K562 (cell line): Measurements from ENCODE around the gene XPA. TPM values are rescaled to one million over a fixed set of nuclear protein-coding genes. Genes with fewer than 3 reads are reported as not detected.

Source experiments
- ATAC-seq: fragments of 200-7000 bp; cut with Tn5 transposase; 3 replicates; pipeline ENCODE4 v1.9.1; 2020; ENCODE audit warnings: moderate library complexity
- BruUV-seq: library from RNA; stranded (reverse); fragments of 400-500 nt; replicated peaks from 2 replicates; lab custom pipeline; 2021; lab: Mats Ljungman, UMichigan
- CTCF ChIA-PET: fragments of 300-600 bp; formaldehyde crosslinking; extraction: SDS; loops from one replicate; lab custom pipeline; 2021; ENCODE audit warnings: low intra/inter-chr PET ratio; lab: Yijun Ruan, JAX
- POLR2A ChIA-PET: fragments of 300-600, 350-650 bp; sonication (Branson Sonifier 250); formaldehyde crosslinking; extraction: SDS; loops from one replicate; lab custom pipeline; 2021; ENCODE audit warnings: antibody characterized with exemption, inconsistent platforms; lab: Yijun Ruan, JAX
- DNase-seq, 4 experiments: peaks; one replicate each; pipeline versions ENCODE4 v3.0.0 to v3.0.0-alpha.2; 2011 to 2018; ENCODE audit warnings: low spot score in 3 of 4, mixed read lengths in 3 of 4; ENCODE audit errors: extremely low read depth in 1 of 4
- FAIRE-seq: peaks from 2 replicates; lab custom pipeline; 2011; peaks lifted over from hg19 to GRCh38; lab: Jason Lieb, UNC
- H2AFZ ChIP-seq: 2 replicates; pipeline ENCODE4 v1.6.0; 2011; ENCODE audit warnings: low read depth, low read length, control low read depth, inconsistent platforms
- H3K27ac ChIP-seq: fragments of 200-600 bp; 3 replicates; pipeline ENCODE4 v1.8.0; 2011; ENCODE audit warnings: low read depth, mild to moderate bottlenecking, control low read depth, inconsistent platforms, low read length, moderate library complexity, mixed read lengths; ENCODE audit errors: extremely low read depth
- H3K27me3 ChIP-seq, 2 experiments: fragments of 300-600 bp in 1 of 2; 2 replicates in 1 of 2; 3 replicates in 1 of 2; pipeline versions ENCODE4 v1.6.0 to v1.8.0; 2011; ENCODE audit warnings: inconsistent platforms in 2 of 2, low read length in 2 of 2, mild to moderate bottlenecking in 1 of 2, mixed read lengths in 1 of 2, moderate library complexity in 1 of 2; ENCODE audit not compliant: control insufficient read depth in 2 of 2, insufficient read depth in 2 of 2
- H3K36me3 ChIP-seq: fragments of 300-600 bp; 3 replicates; pipeline ENCODE4 v1.8.0; 2011; ENCODE audit warnings: mild to moderate bottlenecking, low read length, inconsistent platforms; ENCODE audit not compliant: control insufficient read depth, insufficient read depth
- H3K4me1 ChIP-seq, 2 experiments: fragments of 200-600 bp in 1 of 2; replicated peaks in 1 of 2; 2 replicates in 1 of 2; 3 replicates in 1 of 2; pipeline versions ENCODE4 v1.5.1 to v1.8.0; 2011; ENCODE audit warnings: inconsistent platforms in 2 of 2, low read length in 2 of 2, mild to moderate bottlenecking in 1 of 2, mixed read lengths in 1 of 2, moderate library complexity in 1 of 2; ENCODE audit not compliant: control insufficient read depth in 2 of 2, insufficient read depth in 2 of 2
- H3K4me2 ChIP-seq: 2 replicates; pipeline ENCODE4 v1.6.1; 2011; ENCODE audit warnings: low read length, control low read depth, inconsistent platforms, mixed read lengths; ENCODE audit not compliant: insufficient read depth
- H3K4me3 ChIP-seq: fragments of 200-600 bp; sonication (generic), shearing (Covaris generic); 2 replicates; pipeline ENCODE4 v1.5.1; 2016; ENCODE audit warnings: control low read depth, inconsistent platforms
- H3K79me2 ChIP-seq: fragments of 200-600 bp; 3 replicates; pipeline ENCODE4 v1.8.0; 2011; ENCODE audit warnings: low read length, inconsistent platforms; ENCODE audit not compliant: control insufficient read depth, insufficient read depth
- H3K9ac ChIP-seq, 2 experiments: 2 replicates each; pipeline versions ENCODE4 v1.6.0 to v1.6.1; 2011; ENCODE audit warnings: low read depth in 2 of 2, low read length in 2 of 2, control low read depth in 1 of 2, inconsistent platforms in 1 of 2, mild to moderate bottlenecking in 1 of 2, mixed read lengths in 1 of 2; ENCODE audit not compliant: insufficient read depth in 1 of 2
- H3K9me1 ChIP-seq: one replicate; pipeline ENCODE4 v1.6.0; 2011; ENCODE audit warnings: inconsistent platforms, mild to moderate bottlenecking, low read length, moderate library complexity; ENCODE audit not compliant: control insufficient read depth, insufficient read depth
- H3K9me3 ChIP-seq: replicated peaks from 2 replicates; pipeline ENCODE4 v1.5.1; 2011; ENCODE audit warnings: low read depth, low read length, inconsistent platforms; ENCODE audit not compliant: control insufficient read depth, insufficient read depth
- H4K20me1 ChIP-seq: replicated peaks from 2 replicates; pipeline ENCODE4 v1.6.1; 2011; ENCODE audit warnings: low read length, inconsistent platforms, mixed read lengths; ENCODE audit not compliant: control insufficient read depth, insufficient read depth
- LCOR ChIP-seq: sonication (generic); formaldehyde crosslinking; IDR thresholded peaks from 2 replicates; pipeline ENCODE4 v1.8.0; 2022; ENCODE audit warnings: mild to moderate bottlenecking, missing genetic modification reagents
- MBD2 ChIP-seq: sonication (generic); IDR thresholded peaks from 2 replicates; pipeline ENCODE4 v1.6.1; 2016; ENCODE audit warnings: low read depth, borderline replicate concordance
- POLR2G ChIP-seq: fragments of 200-400 bp; formaldehyde crosslinking; IDR thresholded peaks from 2 replicates; pipeline ENCODE4 v1.6.1; 2017; ENCODE audit warnings: low read depth, mild to moderate bottlenecking, antibody characterized with exemption, low read length, moderate library complexity
- RFX7 ChIP-seq: fragments of 250-450 bp; sonication (Bioruptor Pico); IDR thresholded peaks from 2 replicates; pipeline ENCODE4 v1.5.1; 2021; ENCODE audit warnings: mild to moderate bottlenecking
- TBL1XR1 ChIP-seq, 2 experiments: IDR thresholded peaks; 2 replicates each; pipeline ENCODE4 v1.6.1; 2012; ENCODE audit warnings: improper control_type of control experiment in 2 of 2, low read length in 2 of 2, mild to moderate bottlenecking in 1 of 2
- WGBS: fragments of 100-300 bp; shearing (Covaris generic); methylation state at CpG from one replicate; pipeline ENCODE4 v1.1.6; 2016; ENCODE audit warnings: low coverage, mixed read lengths; ENCODE audit not compliant: insufficient coverage; ENCODE audit errors: missing lambda C conversion rate; 5-methylcytosine and 5-hydroxymethylcytosine counted together
- in situ Hi-C: fragments of 300-500 bp; cut with MboI; formaldehyde crosslinking; loops from 4 replicates; pipeline ENCODE4 v1.15.0; 2018; ENCODE audit warnings: inconsistent platforms, mixed read lengths
- intact Hi-C: fragments of 100-400 bp; cut with micrococcal nuclease; formaldehyde crosslinking; loops from 2 replicates; pipeline ENCODE4 v1.14.2; 2022
- polyA plus RNA-seq, 8 experiments: library from polyadenylated mRNA; depleted of rRNA in 4 of 8; stranded (reverse) in 5 of 8; unstranded in 3 of 8; fragments of >200 nt; fragmentation: Nextera tagmentation in 2 of 8; fragmentation: Illumina TruSeq in 1 of 8; extraction: Ambion mirVana in 2 of 8; extraction: Trizol in 1 of 8; gene quantifications; 2 replicates each; pipeline versions ENCODE4 v1.2.1 to v1.2.3, GENCODE V29; 2011 to 2014; ENCODE audit warnings: inconsistent platforms in 1 of 8, missing spikeins in 1 of 8
- total RNA-seq, 7 experiments: library from RNA; depleted of rRNA in 6 of 7; stranded (reverse); fragments of >200 nt in 6 of 7; fragmentation: Illumina TruSeq in 2 of 7; extraction: Trizol in 2 of 7; gene quantifications; 2 replicates each; pipeline versions ENCODE4 v1.2.1 to v1.2.3, GENCODE V29; 2011 to 2021; ENCODE audit warnings: low replicate concordance in 1 of 7

XPA gene
- total and polyA plus RNA-seq, 9 of the 15 experiments (the other 6 are each of a cell fraction or from before 2014, with no cell fraction given): 5.1 to 18.2 (median 14.1) TPM

- Histone ChIP-seq H3K4me3 (no peak overlapping the region), H3K4me2 (no peak overlapping the region), H3K79me2 (peaks cover 5% of the 10 kb centered on the region; the same call in 2 of the 3 replicates), H3K9ac (no peak overlapping the region; a peak in 1 of 4 replicates), H3K9me1 (no peaks in the 10 kb centered on the region), H3K36me3 (peaks cover 74% of the 10 kb centered on the region), H3K27ac (no peak overlapping the region), H3K9me3 (no peaks in the 10 kb centered on the region), H3K27me3 (no peaks in the 10 kb centered on the region), H4K20me1 (no peaks in the 10 kb centered on the region), H2AFZ (no peak overlapping the region), H3K4me1 (no peaks in the 10 kb centered on the region; a peak in 1 of 5 replicates)
- intact Hi-C loops: no loop called here
- FAIRE-seq: no peak
- no peak for DNase-seq
- 17% methylated on average over 1 of the region's 1 CpG for WGBS
- ChIA-PET CTCF (no interaction called here), POLR2A (interaction anchor here (0.7 to 1.8 kb wide), 2 partner anchors 8 to 393 kb away, joined by 3 to 8 read pairs; partner anchors contain the start of gene XPA)
- ATAC-seq: no peak; the same call in 2 of the 3 replicates
- TF ChIP-seq LCOR (CRISPR knock-in tag) (no peak), TBL1XR1 (IDR thresholded peaks at IDR 0.05; ENCODE audit: low read length in 2 of 2) (no peak), MBD2 (no peak)
- in situ Hi-C loops: no loop called here
- no TSS peak for BruUV-seq
Observed at GRCh38 chr9:97688654-97689053, 8.5 kb downstream of the XPA start.

- H3K27me3 ChIP-seq: no peaks in the 10 kb centered on the region
- H3K36me3 ChIP-seq: peaks cover 80% of the 10 kb centered on the region
- intact Hi-C loops: no loop called here
- no peaks in the 10 kb centered on the region for H3K4me1 ChIP-seq
- POLR2A ChIA-PET: interaction anchor here (1.0 to 1.3 kb wide), 2 partner anchors 9 to 28 kb away, joined by 4 to 5 read pairs; no protein-coding TSS in a partner anchor
- H3K9me3 ChIP-seq: no peaks in the 10 kb centered on the region
- TF ChIP-seq POLR2G (no peak), RFX7 (CRISPR knock-in tag) (no peak)
- H3K27ac ChIP-seq: no peak overlapping the region
- BruUV-seq: no TSS peak
- WGBS: 94% methylated on average over 1 of the region's 1 CpG
- H3K4me3 ChIP-seq: no peak overlapping the region
- FAIRE-seq (no peak), ATAC-seq (no peak), DNase-seq (no peak)
- no peaks in the 10 kb centered on the region for H3K9me1 ChIP-seq
- H4K20me1 ChIP-seq: no peaks in the 10 kb centered on the region
- no peak overlapping the region for H3K4me2 ChIP-seq
- no peak overlapping the region for H3K9ac ChIP-seq
- in situ Hi-C loops: no loop called here
- CTCF ChIA-PET: no interaction called here
- H3K79me2 ChIP-seq: no peaks in the 10 kb centered on the region
- no peak overlapping the region for H2AFZ ChIP-seq
Observed at GRCh38 chr9:97682242-97682641, 14.9 kb downstream of the XPA start.
